ENCODE measurements around the gene FFAR2. TPM values are rescaled to one million over a fixed set of nuclear protein-coding genes. Genes with fewer than 3 reads are reported as not detected.
A peak's percentile ranks its signal among the peaks of the same experiment; 100 is the strongest.
"Not testable (repeated sequence)": the region's sequence is repeated elsewhere in the genome, so short reads cannot be mapped to it uniquely, and the experiment has no call there.

The FFAR2 gene
- total and polyA plus RNA-seq, 8 donors, result 0.18 to 26.6 (median 0.55) TPM; not detected in 1

DNA sequence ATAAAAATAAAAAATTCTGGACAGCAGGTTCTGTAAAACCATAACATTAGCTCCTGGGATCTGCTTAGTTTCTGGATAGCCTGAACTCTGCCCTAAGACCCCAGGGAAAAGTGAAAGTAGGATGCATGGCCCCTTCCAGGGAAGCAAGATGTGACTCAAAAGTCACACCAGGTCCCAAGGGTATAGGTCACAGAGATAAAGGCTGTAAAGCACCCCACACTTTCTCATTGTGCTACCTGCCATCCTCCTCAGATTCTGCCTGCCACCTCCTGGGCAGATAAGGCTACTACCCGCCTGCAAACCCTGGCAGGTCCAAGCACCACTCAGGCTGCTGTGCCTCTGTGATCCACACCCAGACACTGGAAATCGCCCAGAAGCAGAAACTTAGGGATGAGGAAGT is 20.6 kb downstream of the FFAR2 start:
- DNase-seq (peak in 2 of 4 donors; percentile 56 to 80), ATAC-seq (peak; percentile 93)
- peaks cover 0 to 20% of the 10 kb centered on the region in 2 donors for H3K4me1 ChIP-seq
- no peaks in the 10 kb centered on the region for H3K27me3 ChIP-seq
- no peaks in the 10 kb centered on the region for H3K9me3 ChIP-seq
- intact Hi-C loops (cut with DNase I), result loop anchor here in 1 of 2 donors (10.0 kb wide), 1 partner anchor 114 kb away; the partner anchor contains the start of gene FFAR3
- TF ChIP-seq, protein P1, sequence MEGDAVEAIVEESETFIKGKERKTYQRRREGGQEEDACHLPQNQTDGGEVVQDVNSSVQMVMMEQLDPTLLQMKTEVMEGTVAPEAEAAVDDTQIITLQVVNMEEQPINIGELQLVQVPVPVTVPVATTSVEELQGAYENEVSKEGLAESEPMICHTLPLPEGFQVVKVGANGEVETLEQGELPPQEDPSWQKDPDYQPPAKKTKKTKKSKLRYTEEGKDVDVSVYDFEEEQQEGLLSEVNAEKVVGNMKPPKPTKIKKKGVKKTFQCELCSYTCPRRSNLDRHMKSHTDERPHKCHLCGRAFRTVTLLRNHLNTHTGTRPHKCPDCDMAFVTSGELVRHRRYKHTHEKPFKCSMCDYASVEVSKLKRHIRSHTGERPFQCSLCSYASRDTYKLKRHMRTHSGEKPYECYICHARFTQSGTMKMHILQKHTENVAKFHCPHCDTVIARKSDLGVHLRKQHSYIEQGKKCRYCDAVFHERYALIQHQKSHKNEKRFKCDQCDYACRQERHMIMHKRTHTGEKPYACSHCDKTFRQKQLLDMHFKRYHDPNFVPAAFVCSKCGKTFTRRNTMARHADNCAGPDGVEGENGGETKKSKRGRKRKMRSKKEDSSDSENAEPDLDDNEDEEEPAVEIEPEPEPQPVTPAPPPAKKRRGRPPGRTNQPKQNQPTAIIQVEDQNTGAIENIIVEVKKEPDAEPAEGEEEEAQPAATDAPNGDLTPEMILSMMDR (IDR thresholded peaks at IDR 0.05), result peak; percentile 41 to 72
- H3K36me3 ChIP-seq, result no peaks in the 10 kb centered on the region
- no peak overlapping the region for H3K4me3 ChIP-seq
- no peak overlapping the region for H3K27ac ChIP-seq

DNA sequence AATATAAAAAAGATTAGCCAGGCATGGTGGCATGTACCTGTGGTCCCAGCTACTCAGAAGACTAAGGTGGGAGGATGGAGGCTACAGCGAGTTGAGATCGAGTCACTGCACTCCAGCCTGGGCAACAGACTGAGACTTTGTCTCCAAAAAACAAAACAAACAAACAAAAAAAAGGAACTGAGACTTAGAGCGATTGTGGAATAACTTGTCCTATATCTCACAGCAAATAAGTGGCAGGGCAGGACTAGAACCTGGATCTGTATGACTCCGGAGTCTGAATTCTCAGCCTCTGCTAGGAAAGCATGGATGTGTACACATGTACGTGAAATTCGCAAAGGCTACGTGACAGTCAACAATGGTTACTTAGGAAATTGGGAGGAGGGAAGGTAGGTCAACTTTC is 22.1 kb downstream of the FFAR2 start:
- ATAC-seq, result no peak
- TF ChIP-seq, protein P1 (IDR thresholded peaks at IDR 0.05), result no peak

DNA sequence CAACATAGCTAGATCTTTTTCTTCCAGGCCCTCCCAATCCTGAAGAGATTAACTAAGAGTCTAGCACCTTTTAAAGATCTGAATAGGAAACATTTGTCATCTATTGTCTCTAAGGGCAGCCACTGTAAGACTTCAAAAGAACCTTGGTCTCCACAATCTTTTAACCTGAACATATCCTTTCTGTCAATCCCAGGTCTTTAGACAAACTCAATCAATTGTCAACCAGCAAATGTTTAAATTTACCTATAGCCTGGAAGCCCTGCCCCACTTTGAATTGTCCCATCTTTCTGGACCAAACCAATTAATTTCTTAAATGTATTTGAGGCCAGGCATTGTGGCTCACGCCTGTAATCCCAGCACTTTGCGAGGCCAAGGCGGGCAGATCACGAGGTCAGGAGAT is 23.0 kb downstream of the FFAR2 start:
- intact Hi-C loops (cut with DNase I); H3K9me3 ChIP-seq; H3K27me3 ChIP-seq; H3K4me3 ChIP-seq; DNase-seq; ATAC-seq; H3K27ac ChIP-seq; H3K36me3 ChIP-seq: not testable (repeated sequence)
- H3K4me1 ChIP-seq, result peaks cover 0 to 15% of the 10 kb centered on the region in 2 donors

More for the DNA sequence above, 22.1 kb downstream of the FFAR2 start:
- Histone ChIP-seq H3K4me3 (no peak overlapping the region), H3K4me1 (peaks cover 0 to 15% of the 10 kb centered on the region in 2 donors), H3K36me3 (no peaks in the 10 kb centered on the region), H3K27ac (no peak overlapping the region), H3K27me3 (no peaks in the 10 kb centered on the region), H3K9me3 (no peaks in the 10 kb centered on the region)
- DNase-seq, result no peak
- intact Hi-C loops (cut with DNase I), result no loop called here

DNA sequence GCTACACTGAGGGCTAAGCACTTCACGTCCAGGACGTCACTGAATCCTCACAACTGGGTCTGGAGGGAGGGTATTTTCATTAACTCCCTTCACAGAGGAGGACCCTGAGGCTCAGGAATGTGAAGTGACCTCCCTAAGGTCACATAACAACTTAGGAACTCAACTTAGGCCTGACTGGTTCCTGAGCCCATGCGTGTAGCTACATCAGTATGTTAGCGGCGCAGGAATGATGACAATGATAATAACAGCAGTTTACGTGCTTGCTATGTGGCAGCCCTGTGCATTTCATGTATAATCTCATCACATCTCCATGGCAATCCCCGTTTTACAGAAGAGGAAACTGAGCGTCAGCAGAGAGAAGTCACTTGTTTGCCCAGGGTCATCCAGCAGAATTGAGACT is 23.9 kb downstream of the FFAR2 start:
- TF ChIP-seq, protein P1 (IDR thresholded peaks at IDR 0.05), result no peak
- ATAC-seq, result no peak

DNA sequence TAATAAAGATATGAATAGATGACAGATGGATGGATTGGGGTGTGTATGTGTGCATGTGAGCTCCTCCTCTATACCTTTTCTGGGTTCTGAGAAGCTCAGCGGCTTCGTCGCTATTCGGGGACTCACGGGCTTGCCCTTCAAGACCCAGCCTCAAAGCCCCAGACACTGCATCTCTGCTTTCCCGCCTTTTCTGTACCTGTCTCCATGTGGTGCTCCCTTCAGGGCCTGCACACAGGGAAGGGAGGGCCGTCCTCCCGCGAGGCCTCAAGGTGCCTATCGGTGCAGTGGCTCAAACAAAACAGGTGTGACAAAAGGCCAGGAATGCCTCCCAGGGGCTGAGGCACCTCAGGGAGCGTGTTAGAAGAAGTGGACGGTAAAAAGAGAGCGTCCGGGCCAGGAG is 26.0 kb downstream of the FFAR2 start:
- no peaks in the 10 kb centered on the region for H3K4me1 ChIP-seq
- intact Hi-C loops (cut with DNase I), result no loop called here
- no peaks in the 10 kb centered on the region for H3K36me3 ChIP-seq
- TF ChIP-seq, protein P1 (IDR thresholded peaks at IDR 0.05), result no peak
- H3K27me3 ChIP-seq, result no peaks in the 10 kb centered on the region
- DNase-seq, result no peak
- H3K9me3 ChIP-seq, result no peaks in the 10 kb centered on the region
- no peak for ATAC-seq
- H3K4me3 ChIP-seq, result no peak overlapping the region
- no peak overlapping the region for H3K27ac ChIP-seq

More for the DNA sequence above, 23.9 kb downstream of the FFAR2 start:
- intact Hi-C loops (cut with DNase I), result no loop called here
- no peaks in the 10 kb centered on the region for H3K36me3 ChIP-seq
- H3K27ac ChIP-seq, result no peak overlapping the region
- peaks cover 0 to 12% of the 10 kb centered on the region in 2 donors for H3K4me1 ChIP-seq
- no peak overlapping the region for H3K4me3 ChIP-seq
- no peak for DNase-seq
- no peaks in the 10 kb centered on the region for H3K27me3 ChIP-seq
- no peaks in the 10 kb centered on the region for H3K9me3 ChIP-seq

DNA sequence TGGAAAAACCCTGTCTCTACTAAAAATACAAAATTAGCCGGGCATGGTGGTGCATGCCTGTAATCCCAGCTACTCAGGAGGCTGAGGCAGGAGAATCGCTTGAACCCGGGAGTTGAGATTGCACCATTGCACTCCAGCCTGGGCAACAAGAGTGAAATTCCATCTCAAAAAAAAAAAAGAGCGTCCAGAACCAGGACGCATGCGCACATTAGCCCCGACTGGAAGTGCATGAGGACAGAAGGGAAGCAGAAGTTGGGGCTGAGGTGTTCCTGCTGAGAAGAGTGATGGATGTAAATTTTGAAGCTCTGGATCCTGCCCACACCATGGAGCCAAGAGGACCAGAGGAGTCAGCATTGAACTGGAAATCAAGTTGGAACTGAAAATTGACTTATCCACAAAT is 26.5 kb downstream of the FFAR2 start:
- intact Hi-C loops (cut with DNase I), result not testable (repeated sequence)

More for the DNA sequence above, 26.5 kb downstream of the FFAR2 start:
- not testable (repeated sequence) for H3K27ac ChIP-seq, H3K9me3 ChIP-seq, H3K4me1 ChIP-seq, ATAC-seq, DNase-seq, H3K27me3 ChIP-seq, H3K36me3 ChIP-seq, H3K4me3 ChIP-seq

Data from left lung (tissue), 10 donors.